ENCODE results near the gene AP1B1.
"Not testable (repeated sequence)": the region's sequence is repeated elsewhere in the genome, so short reads cannot be mapped to it uniquely, and the experiment has no call there.

Gene AP1B1

DNA sequence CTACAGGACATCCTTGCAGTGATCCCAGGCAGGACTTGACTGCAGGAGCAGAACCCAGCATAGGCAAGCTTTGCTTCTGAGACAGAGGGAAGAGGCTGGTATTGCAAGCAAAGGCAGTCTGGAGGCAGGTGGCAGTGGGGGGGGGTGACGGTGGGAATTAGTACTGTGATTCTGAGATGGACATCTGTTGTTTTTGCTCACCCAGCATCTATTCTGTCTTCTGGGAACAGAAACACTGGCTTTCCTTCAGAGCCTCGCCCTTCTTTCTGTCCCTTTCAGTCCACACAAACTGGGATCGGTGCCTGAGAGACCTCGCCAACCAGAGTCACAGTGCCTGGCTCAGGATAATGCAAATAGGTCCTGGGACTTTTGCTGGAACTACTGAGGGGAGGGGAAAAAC, 41.7 kb downstream of the AP1B1 start:
- no peak for DNase-seq

DNA sequence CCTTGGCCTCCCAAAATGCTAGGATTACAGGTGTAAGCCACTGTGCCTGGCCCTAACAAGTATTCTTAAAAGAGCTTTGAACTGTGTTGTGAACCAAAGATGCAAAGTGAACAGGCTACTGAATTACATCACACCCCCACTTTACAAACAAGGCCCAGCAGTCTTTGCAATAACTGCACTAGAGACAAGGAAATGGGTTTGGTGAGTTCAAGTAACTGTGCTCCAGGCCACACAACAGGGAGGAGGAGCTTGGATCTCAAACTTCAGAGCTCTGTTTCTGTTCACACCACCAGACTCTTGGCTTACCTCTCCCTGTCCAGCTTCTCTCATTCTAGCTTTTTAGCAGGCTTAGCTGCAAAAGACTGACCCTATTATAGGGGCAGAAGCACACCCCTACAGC, 42.4 kb downstream of the AP1B1 start:
- no peak for DNase-seq

DNA sequence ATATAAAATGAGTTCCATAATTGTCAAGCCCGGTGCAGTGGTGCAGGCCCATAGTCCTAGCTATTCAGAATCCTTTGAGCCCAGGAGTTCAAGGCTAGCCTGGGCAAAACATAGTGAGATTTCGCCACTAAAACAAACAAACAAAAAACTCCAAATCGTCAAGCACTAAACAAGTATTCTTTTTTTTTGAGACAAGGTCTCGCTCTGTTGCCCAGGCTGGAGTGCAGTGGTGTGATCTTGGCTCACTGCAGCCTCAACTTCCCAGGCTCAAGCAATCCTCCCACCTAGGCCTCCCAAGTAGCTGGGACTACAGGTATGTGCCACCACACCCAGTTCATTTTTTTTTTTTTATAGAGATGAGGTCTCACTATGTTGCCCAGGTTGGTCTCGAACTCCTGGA, 43.5 kb downstream of the AP1B1 start:
- DNase-seq: not testable (repeated sequence)

DNA sequence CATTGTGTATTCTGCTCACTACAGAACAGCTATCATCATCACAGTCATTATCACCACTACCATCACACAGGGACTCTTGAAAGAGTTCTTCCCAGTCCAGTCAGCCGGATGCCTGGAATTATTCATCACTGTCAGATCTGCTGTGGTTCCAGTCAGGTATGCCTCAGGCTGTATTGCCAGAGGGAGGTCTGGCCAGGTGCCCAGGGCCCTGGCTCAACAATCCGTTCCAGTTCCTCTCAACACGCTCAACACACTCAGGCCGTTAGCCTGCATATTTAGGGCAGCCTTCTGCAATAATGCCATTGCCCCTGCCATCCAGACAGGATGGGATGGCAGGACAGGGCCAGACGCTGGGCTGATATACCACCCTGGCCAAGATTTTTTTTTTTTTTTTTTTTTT, 44.2 kb downstream of the AP1B1 start:
- no peak for DNase-seq

DNA sequence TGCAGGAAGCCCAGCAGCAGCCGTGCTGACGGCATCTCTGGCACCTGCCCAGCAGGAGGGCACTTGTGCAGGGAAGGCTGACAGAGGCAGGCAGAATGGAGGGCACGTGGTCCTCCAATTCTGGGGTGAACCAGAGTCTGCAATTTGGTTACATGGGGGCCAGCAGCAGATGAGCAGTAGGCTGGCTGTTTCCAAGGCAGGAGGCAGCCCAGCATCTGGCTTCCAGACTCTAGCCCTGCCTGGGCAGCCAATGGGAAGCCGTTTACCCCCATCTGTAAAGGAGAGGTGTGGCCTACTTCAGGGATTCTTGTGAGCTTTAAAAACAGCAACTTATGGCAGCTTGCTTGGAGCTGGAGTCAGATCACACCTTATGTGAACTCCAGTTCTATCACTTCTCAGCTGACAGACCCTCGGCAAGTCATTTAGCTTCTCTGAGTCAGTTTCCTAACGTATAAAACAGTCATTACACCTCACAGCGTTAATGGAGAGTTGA, 45.0 kb downstream of the AP1B1 start:
- DNase-seq: no peak

DNA sequence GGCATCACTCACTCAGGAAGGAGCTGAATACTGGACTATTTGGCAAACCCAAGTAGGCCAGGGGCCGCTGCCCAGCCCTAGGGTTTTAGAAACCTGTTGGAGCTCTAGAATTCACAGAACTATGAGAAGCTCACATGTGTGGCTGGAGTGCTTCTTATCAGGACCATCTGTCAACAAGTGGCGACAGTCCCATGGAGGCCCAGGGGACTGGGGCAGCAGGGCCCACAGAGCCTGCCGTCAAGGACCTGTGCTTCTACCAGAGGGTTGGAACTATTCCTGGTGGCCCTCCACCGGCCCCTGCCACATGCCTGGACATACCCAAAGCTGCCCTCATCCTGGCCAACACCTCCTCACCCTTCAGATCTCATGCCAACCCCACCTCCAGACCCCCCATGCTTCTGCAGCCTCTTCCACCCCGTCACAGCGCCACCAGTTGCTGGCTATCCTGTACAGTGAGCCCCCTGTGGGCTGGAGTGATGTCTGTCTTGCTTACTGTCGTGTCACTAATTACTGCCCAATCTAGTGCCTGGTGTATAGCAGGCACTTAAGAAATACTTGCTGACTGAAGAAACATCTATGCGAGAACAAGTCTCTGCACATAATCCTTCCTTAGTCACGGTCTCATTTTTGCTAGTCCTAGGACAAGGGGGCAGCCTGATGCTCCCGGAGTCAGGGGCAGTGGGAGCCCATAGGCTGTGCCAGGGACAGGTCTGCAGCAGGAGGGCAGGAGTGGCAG, 45.6 kb downstream of the AP1B1 start:
- DNase-seq: no peak

DNA sequence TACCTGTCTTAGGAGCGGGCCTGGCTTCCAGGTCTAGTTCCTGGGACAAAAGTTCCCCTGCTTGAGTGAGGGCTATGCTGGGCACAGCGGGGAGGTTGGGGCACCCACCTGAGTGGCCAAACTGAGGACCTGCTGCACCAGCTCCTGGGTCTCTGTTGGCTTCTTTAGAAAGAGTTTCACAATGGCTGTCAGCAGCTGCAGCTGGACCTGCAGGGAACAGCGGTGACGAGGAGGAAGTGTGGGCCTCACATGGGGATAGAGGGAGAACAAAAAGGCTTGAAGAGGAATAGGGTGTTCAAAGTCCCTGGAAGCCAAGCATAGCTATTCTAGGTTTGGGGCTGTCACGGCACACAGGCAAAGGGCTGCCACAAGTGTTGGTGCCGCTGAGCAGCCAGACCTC, 46.2 kb downstream of the AP1B1 start:
- DNase-seq: no peak

DNA sequence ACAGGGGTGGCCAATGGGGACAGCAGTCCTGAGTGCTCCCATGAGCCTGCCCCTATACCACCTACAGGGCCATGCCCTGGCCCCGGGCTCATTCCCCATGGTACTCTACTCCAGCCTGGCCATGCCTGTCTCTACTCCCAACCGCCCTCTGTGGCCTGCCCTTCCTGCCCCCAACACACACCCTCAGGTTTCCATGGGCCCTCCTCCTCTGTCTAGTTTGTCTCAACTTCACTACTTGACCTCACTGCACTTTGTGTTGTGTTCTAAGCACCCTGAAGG, 46.6 kb downstream of the AP1B1 start:
- DNase-seq: no peak

DNA sequence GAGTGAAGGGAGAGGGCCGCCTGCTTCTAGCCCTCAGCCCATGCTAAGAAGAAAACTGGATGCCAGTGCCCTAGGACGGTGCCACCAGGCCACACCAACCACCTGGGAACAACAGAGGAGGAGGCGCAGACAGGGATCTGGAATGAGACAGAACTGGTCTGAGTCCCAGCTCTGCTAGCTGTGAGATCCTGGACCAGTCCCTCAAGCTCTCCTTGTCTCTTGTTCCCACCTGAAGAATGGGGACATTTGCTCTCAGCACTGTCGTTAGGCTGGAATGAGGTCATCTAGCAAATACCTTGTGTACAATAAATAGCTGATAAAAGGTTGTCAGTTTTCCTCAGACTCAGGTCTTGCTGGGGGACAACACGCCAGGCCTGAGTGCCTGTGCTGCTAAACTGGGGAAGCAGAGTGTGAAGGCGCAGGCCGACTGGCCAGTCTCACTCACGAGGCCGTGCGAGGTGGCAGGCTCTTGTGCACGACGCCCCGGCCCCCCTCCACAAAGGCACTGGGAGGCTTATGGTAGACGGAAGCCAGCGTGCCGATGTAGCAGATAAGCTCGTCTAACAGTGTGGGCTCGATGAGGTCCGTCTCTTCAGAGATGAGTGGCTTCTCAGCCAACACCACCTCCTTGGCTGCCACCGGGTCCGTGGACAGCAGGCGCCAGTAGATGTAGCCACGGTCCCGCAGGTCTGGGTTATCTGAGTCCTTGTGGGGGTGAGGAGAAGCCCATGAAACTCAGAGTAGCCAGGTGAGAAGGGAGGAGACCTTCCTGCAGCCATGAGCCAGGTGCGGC, 47.1 kb downstream of the AP1B1 start:
- no peak for DNase-seq

DNA sequence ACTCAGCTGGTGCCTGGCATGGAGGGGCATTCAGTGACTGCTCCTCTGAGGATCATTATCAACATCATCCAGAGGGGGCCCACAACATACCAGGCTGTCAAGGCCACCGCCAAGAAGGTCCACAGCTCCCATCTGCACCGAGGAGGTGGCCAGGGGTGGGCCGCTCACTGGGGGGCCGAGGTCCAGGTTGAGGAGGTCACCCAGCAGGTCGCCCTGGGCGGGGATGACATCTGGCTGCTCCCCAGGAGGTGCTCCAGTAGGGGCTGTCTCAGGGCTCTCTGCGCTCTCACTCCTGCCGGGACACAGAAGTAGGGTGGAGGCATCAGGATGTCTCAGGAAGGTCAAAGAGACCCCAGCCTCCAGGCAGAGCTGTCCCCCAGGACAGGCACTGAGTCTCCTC, 47.8 kb downstream of the AP1B1 start:
- no peak for DNase-seq

DNA sequence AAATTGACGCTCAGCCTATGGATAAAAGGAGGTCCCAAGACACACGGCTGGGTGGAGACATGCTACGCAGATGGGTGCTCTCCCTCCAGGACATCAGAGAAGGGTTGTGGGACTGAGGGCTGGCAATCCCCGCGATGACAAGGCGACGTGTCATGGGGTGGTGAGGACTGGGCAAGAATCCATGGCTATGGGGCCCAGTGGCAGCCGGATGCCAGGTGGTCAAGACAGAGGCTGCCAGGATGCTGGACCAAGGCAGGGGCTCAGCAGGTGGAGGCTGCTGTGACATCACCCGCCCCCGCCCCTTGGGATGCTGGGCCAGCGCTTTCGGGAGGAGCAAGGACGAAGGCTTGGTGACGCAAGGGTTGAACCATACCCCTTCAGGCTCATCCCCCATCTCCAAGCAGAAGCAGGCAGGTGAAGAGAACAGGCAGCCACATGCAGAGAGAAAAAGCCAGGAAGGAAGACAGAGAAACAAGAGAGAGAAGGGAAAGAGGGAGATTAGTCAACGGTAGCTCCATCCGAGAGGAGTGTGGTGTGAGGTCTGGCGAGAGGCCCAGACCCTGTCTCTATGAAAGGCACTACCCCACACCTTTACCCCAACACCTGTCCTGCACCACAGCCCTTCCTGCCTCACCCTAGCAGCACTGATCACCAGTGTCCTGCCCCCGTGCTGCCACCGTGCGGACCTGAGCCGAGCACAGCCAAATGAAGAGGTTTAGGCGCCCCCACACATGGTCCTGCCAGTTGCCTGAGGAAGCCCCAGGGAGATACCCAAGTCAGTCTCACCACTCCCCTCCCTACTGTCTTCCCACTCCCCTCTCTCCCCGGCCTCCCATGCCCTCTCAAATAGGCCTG, 48.8 kb downstream of the AP1B1 start:
- DNase-seq: no peak

DNA sequence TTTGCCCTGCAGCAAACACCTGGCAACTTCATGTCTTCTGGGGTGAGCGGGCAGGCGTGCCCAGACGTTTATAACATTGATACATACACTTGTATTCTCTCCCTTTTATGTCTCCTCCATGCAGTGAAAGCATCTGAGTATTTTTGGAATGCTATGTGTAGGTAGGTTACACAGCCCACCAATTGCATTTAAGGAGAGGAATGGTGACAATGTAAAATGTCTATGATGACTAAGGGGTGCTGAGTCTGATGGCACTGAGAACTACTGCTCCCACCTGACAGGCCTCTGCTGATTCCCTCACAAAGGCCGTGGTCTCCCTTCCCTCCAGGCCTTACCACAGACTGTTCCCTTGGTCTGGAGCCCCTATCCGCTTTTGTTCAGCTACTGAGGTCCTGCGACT, 50.0 kb downstream of the AP1B1 start:
- no peak for DNase-seq

DNA sequence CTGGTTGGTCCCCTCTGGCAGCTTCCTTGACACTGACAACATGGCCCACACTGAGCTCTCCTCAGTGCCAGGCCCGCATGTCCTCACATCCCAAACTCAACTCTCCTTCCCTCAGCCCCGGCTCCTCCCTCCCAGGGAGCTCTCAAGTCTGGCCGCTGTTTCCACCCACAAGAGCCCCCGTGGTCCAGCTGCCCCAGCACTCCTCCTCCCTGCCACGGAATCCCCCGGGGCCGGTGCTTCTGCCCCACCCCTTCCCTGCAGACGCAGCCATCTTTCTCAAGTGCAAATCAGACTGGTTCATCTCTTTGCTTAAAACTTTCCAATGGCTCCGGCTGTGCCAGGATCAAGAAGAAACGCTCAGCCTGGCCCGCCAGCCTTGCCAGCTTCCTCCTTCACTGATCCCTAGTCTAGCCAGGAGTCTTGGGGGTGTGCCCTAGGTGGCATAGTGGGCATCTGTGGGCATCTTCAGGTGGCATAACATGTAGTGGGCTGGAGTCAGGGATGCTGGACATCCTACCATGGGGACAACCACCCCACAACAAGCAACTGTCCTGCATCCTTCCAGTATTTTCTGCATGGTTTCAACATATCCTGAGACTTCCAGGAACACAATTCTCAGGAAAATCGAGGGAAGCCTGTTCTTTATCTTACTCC, 50.6 kb downstream of the AP1B1 start:
- DNase-seq: no peak

DNA sequence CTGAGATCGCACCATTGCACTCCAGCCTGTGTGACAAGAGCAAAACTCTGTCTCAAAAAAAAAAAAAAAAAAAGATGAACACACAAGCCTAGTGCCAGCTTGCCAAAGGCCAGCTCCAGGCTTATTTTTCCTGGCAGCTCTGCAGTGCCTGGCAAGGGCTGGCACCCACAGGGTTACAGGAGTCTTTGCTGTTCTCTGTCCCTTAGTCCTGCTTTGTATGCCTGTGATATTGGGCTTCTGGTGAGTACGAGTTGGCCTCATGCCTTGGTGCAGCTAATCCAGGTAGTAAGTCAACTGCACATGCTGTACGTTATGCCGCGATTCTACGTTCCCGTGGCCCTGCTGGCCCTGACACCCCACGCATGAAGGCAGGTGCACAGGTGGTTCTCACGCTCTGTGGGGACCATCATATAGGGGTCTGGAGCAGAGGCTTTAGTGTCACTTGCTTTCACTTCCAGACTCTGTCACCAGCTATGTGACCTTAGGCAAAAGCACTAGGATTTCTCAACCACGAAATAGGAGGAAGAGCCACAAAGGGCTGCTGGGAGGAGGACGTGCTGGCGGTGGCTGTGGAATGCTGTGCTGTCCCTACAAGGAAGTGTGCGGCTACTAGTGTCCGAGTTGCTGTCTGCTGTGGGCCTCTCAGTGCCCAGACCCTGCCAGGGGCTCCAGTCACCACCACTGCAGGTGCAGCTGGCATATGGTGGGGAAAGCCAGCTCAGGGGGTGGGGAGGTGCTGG, 51.4 kb downstream of the AP1B1 start:
- no peak for DNase-seq

DNA sequence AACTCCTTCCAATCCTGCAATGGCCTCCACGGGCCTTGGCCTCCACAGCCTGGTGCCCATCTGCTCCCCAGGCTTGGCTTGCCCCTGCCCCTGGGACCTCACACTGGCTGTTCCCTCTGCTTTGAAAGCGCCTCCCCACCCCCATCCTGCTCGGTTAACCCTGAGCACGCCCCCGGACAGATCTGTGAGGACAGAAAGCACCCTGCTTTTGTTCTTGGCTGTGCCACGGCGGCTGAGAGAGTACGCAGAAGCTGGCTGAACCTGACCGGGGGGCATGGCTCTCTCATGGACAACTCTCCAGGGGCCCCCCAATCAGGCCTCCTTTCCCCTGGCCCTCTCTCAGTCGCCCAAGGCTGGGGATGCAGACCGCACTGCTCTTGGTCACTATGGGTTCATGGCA, 52.7 kb downstream of the AP1B1 start:
- no peak for DNase-seq

DNA sequence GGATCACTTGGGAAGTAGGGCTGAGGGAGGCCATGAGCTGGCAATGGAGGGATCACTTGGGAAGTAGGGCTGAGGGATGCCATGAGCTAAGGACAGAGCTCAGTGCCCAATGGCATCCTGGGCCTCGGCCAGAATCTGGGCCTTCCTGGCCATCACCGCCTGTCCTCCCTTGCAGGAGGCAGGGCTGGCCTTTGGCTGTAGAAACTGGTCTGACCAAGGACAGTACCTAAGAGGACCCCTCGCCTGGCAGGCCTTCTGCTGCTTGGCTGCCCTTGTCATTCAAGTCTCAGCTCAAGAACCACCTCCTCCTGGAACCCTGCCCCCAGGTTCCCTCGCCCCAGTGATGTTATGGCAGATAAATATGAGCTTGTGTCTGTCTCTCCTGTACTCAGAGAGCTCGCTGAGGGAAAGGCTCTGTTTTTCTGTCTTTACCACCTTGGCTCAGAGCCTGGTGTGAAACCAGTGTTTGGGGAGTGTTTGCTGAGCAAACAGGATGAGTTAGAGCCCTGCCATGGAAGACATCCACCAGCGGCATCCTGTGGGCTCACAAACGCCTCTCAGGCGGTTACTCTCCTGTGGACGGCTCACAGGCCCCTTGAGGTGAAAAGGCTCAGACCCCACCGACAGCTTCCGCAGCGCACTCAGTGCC, 53.5 kb downstream of the AP1B1 start:
- DNase-seq: no peak

DNA sequence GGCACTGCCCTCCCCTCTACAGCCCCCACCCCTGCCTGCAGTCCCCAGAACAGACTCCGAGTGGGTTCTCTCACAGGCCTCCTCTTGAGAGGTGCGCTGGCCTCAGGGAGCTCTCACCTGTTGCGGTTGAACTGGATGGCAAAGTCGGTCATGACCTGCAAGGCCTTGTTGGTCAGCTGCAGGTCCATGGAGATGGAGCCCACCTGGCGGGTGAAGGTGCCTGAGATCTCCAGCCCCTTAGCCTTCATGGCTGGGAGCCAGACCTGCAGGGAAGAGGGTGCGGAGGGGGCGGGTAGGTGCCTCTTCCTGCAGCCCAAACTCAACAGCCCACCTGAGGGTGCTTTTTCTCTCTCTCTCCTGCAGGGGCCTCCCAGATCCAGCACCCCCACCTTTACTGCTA, 54.2 kb downstream of the AP1B1 start:
- DNase-seq: no peak

DNA sequence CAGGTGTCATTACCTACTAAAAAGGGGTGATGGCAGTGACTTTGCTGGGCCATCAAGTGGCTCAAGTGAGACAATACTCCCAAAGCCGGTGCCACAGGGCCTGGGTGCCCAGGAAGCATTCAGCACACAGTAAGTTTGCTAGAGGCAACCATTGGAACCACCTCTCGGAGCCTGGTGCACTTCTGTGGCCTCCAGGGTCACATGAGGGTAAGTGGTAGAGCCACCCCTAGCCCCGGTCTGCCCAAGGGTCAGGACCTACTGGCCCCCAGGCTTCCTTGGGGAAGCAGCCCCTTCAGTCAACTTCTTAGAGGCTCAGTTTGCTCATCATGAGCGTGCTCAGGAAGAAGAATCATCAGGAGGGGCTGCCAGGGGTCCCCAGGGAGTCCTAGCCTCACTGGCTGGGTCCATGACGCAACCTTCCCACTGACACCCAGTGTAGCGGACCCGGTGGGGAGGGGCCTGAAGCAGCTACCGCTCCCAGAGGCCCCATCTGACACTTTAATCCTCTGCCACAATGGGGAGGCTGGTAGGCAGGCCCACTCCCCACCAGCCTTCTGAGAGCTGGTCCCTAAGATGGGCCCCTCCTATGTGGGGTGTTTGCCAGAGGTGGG, 55.4 kb downstream of the AP1B1 start:
- no peak for DNase-seq

DNA sequence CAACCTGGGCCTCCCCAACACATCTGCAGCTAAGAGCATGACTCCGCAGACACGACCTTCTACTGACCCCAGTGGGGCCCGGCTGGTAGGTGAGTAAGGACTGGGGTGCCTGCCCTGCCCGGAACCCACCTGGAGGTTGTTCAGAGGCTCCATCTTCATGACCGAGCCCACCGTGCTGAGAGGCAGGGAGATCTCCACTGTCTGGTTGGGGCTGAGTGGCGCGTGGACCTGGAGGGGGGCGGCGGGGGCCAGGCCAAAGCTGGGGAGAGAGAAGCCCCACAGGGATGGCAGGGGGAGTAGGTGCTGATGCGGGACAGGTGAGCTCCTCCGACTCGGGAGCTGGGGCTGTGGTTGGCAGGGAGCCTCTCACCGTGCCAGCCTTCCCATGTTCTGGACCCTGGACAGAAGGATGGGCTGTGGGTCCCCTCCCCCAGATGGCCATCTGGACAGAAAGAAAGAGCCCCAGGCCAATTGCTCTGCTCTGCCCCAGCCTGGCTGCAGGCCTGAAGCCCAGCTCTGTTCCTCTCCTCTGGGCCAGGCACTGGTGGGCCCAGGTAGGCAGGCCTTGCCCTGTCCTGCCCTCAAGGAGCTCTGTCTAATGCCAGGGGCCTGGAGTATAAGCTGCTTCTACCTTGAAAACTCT, 56.6 kb downstream of the AP1B1 start:
- no peak for DNase-seq

DNA sequence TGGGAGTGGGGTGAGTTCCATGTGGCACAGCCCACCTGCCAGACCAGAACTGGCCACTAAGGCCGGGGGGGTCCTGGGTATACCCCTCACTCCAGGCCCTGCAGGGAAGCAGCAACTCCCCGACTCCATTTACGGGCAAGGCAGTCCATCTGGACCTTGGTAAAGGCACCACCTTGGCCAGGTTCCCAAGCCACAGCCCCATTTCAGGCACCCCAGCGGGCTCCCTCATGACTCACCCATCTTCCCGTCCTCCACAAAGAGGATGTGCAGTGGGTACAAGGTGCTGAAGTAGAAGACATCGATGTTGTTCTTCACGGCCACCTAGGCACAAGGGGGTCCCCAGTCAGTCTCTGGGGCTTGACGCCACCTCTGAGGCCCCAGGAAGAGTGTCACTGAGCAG, 57.2 kb downstream of the AP1B1 start:
- DNase-seq: no peak

DNA sequence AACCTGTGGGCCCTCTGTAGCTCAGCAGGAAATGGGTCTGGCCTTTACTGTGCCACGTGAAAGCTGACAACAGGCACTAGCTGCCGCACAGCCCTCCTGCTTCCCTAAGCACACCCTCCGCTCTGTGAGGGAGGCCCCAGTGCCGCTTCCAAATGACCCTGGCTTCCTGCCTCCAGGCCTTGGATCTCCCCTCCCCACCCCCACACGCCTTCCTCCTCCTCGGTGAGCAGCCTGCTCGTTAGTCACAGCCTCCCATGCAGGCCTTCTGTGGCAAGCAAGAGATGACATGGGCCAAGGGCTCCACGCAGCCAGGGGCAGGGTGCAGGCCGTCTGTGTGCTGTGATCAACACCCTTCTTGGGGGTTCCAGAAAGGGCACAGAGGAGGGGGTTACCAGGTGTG, 57.6 kb downstream of the AP1B1 start:
- no peak for DNase-seq

Measured in activated T-cell treated with anti-CD3 and anti-CD28 coated beads, Interleukin-2, amount 50 U/mL, for 1 hour (primary cell).